ES-I3 (cell line): ENCODE results near the gene MLC1.

Source experiments
- H3K36me3 ChIP-seq: 2 replicates; pipeline ENCODE4 v1.6.1; 2013; ENCODE audit warnings: mild to moderate bottlenecking, low read length, control low read depth, moderate library complexity; ENCODE audit not compliant: insufficient read depth
- H3K4me1 ChIP-seq: 2 replicates; pipeline ENCODE4 v1.6.1; 2013; ENCODE audit warnings: mild to moderate bottlenecking, control low read depth, low read length; ENCODE audit not compliant: insufficient read depth
- H3K9ac ChIP-seq: 2 replicates; pipeline ENCODE4 v1.6.1; 2013; ENCODE audit warnings: low read depth, mild to moderate bottlenecking, low read length, moderate library complexity
- H3K9me3 ChIP-seq: 2 replicates; pipeline ENCODE4 v1.6.1; 2013; ENCODE audit warnings: mild to moderate bottlenecking, low read length, moderate library complexity; ENCODE audit not compliant: control insufficient read depth, insufficient read depth

Gene MLC1

DNA sequence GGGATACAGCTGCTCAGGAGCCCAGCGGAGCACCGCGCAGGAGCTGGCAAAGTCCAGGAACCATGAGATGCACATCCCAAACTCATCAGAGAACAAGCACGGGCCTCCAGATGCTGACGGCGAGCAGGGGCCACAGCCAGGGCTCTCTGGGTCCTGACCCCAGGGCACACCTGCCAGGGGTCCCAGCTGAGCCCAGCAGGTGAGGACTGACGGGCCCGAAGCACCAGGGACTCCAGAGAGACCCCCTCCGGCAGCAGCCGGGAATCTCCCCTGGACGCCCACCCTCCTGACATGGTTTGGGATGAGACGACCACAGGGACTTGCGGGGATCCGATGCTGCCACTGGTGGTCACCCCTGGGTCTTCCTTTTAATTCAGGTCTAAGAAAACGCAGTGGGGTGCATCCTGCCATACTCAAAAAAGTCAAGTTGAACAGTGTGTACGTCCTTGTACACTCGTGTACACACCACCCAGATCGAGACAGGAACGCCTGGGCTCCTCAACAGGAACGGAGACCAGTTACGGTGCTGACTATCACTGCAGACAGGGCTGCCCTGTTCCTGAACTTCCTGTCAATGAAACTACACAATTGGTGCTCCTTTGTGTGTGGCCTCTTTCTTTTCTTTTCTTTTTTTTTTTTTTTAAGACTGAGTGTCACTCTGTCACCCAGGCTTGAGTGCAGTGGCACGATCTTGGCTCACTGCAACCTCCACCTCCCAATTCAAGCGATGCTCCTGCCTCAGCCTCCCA lies 49.1 kb downstream of the MLC1 start:
- no peaks in the 10 kb centered on the region for H3K9me3 ChIP-seq
- no peaks in the 10 kb centered on the region for H3K4me1 ChIP-seq
- H3K36me3 ChIP-seq = no peaks in the 10 kb centered on the region
- no peak overlapping the region for H3K9ac ChIP-seq

DNA sequence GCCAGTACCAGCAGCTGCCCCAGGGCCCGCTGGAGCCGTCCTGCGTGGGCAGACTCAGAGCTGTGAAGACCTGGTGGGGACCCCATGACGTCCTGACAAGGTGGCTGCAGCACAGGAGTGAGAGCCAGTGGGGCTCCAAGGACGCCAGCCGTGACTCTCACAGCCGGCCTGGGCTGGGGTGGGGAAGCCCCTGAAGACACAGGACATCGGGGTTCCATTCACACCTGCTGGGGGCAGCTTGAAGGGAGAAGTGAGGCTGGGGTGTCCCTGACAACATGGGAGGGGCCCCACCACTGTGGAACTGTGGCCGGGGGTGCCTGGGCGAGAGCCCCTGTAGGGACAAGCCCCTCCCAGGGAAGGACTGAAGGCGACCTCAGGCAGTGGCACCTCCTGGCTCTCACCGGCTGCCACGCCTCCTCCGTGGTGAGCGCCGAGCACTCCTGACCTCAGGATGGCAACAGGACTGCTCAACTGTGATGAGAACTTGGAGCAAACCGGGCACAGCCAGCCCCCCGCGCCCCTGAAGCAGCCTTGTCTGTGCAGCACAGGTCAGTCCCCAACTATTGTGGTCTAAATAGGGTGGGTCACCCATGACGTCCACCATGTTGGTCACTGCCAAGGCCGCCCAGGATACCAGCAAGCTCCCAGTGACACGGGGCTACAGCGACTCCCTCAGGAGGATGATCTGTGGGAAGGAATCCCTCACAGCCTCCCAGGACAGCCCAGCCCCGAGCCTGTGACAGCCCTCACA lies 49.9 kb downstream of the MLC1 start:
- Histone ChIP-seq H3K9ac (no peak overlapping the region), H3K36me3 (no peaks in the 10 kb centered on the region), H3K4me1 (no peaks in the 10 kb centered on the region), H3K9me3 (no peaks in the 10 kb centered on the region)

DNA sequence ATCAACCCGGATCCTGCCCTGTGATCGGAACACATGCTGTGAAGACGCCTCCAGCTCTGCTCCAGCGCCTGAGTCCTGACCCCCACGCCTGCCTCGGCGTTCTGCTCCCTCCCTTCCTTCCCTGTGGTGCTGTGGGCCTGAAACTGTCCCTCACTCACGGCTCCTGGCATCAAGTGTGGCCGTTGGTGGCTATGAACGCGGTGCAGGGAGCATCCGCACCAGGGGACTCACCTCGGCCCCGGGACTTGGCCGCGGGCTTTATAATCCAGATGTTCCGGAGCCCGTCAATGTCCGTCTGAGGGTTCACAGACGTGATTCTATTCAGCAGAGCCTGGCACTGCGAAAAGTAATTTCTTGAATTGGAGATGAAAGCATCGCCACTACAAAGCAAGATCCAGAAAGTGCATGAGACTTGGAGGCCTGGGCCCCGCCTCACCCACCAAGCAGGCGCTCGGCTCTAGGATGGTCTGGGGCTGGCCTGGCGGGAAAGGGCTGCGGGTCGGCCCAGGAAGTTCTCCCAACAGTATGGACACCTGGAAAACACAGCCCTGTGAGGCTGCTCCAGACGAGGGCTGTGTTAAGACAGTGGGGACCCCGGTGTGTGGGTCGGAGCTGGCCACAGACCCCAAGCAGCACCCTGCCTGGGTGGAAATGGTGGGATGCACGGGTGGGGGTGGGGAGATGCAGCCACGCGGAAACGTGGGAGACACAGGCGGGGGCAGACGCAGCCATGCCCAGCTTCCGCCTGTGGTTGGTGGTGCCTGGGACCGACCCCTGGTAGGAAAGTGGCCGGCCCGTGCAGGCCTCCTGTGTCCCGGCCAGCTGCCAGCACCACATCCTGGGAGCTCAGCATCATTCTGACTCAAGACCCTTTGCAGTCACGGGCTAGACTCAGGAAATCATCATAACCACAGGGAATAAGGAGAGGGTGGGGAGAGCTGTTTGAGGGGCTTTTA lies 50.8 kb downstream of the MLC1 start:
- no peaks in the 10 kb centered on the region for H3K36me3 ChIP-seq
- no peaks in the 10 kb centered on the region for H3K9me3 ChIP-seq
- H3K4me1 ChIP-seq = no peaks in the 10 kb centered on the region
- H3K9ac ChIP-seq = no peak overlapping the region

DNA sequence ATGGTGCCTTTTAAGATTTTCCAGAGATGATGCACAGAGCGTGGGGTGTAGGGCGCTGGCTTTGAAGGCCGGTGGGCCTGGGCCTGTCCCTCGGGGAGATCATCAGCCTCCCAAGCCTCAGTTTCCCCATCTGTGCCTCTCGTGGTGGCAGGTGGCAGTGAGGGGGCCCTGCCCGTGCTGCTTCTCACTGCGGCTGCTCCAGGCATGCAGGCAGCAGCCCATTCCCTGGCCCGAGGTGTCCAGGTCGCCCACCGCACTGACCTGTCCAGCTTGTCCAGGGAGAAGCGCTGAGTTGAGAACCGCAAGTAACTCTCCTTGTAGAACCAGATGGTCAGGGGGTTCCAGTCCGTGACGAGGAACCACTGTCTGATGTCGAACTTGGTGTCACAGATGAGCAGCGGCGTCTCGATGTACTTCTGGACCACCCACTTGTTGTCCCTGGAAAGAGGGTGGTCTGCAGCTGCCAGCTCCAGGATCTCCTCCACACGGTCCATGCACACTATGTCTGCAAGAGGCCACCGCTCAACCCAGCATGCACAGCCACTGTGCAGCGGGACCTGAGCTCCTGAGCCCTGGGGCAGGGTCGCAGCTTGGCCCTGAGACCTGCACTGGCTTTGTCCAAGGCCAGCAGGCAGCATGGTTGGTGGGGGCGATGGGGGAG lies 52.2 kb downstream of the MLC1 start:
- no peaks in the 10 kb centered on the region for H3K9me3 ChIP-seq
- no peaks in the 10 kb centered on the region for H3K4me1 ChIP-seq
- H3K9ac ChIP-seq = no peak overlapping the region

DNA sequence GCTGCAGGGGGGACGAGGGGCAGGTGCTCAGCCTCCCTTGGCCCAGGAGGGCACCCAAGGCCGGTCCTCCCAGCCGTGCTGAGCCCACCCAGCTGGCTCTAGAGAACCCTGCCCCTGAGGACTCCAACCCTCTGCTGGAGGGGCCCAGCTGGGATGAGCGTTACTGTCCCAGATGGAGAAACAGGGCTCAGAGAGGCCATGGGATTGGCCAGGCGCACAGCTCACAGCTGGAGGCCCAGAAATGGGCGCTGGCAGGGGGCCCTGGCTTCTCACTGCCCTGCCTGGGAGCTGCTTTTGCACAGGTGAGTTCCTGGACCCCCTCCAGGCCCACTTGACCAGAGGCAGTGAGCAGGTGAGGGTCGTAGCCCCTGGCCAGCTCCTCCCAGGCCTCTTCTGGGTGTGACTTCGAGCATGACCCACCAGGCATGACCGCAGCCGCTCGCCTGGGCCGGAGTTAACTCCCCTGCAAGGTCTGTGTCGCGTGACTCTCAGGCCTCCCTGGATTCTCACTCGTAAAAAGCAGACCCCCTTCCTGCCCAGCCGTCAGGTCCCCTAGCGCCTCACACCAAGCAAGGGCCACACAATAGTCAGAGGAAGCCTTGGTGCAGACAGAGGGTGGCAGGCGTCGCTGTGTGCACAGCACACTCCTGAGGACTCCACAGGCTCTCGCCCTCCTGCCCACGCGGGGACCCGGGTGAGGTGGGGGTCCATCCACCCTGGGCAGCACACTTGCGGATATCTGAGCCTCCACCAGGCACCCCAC lies 52.9 kb downstream of the MLC1 start:
- H3K36me3 ChIP-seq = no peaks in the 10 kb centered on the region
- H3K9ac ChIP-seq = no peak overlapping the region
- no peaks in the 10 kb centered on the region for H3K9me3 ChIP-seq
- no peaks in the 10 kb centered on the region for H3K4me1 ChIP-seq

More for the DNA sequence above, 52.2 kb downstream of the MLC1 start:
- no peaks in the 10 kb centered on the region for H3K36me3 ChIP-seq

DNA sequence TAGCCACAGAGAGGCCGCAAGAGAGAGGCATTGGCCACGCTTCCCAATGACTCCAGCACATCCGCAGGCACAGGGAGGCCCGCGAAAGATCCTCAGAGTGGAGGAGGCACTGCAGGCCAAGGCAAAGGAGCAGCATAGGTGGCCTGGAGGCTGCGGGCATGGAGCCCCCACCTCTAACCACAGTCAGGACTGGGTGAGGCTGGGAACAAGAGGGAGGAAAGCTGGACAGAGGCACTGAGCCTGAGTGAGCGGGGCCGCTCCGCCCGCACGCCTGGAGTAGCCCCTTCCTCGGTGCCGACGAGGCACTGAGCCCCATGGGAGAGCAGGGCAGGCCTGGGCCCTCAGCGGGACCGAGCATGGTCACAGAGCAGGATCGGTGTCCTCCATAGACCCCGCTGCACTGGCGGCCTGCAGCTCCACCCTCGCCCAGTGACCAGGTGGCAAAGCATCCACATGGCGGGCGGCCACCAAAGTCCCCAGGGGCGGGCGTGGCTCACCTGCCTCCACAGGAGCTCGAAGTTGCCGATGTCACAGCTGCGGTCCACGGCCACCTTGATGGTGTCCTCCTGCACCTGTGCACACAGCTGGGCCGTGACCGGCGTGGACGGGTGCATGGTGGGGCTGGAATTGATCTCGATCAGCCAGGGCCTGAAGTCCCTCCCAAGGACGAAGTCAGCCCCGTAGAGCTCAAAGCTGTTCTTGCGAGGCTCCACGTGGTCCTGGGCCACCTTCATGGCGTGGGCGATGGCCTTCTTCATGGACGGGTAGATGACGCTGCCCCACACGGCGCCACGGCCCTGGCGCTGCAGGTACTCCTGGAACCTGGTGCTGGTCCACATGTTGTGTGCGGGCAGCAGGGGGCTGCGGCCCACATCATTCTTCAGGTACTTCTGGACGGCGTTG lies 53.8 kb downstream of the MLC1 start:
- no peaks in the 10 kb centered on the region for H3K9me3 ChIP-seq
- H3K9ac ChIP-seq = no peak overlapping the region
- H3K36me3 ChIP-seq = no peaks in the 10 kb centered on the region
- no peaks in the 10 kb centered on the region for H3K4me1 ChIP-seq

DNA sequence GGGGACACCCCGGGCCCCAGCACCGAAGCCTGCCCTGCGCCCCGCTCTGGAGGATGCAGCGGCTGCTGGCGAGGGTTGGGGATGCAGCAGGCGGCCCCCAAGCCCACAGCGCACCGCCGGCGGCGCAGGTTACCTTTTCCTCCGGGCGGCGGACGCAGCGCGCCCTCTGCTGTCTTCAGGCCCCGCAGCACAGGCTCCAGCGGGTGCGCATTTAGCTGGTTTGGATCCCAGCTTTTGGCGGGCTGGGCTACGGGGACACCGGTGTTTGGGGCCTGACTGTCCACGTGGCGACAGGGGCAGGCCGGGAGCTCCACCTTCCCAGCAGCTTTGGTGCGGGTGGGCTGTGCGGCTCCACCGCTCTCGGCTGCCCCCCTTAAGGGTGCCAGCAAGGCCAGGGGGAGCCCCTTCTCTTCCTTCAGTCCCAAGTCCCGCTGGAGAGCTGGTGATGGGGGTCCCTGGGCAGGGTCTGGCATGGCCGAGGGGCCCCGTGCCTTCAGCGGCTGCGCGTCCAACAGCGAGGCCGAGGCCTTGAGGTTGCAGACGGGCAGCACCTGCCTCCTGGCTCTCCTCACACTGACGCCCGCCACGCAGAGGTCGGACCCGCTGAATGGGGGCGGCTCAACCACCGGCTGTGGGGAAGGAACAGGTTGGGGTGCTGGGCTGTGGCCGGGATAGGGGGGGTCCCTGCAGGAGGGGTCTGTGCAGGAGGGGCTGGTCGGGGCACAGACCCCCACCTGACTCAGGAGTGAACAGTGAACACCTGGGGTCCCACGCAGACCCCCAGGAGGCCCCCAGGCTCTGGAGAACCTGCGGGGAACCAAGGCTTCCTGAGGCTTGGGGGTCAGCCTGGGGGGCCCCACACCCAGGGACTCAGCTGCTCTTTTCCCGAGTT lies 54.7 kb downstream of the MLC1 start:
- H3K9me3 ChIP-seq = no peaks in the 10 kb centered on the region
- H3K4me1 ChIP-seq = no peaks in the 10 kb centered on the region
- H3K36me3 ChIP-seq = no peaks in the 10 kb centered on the region
- H3K9ac ChIP-seq = no peak overlapping the region; the same call in 1 of the 2 replicates

DNA sequence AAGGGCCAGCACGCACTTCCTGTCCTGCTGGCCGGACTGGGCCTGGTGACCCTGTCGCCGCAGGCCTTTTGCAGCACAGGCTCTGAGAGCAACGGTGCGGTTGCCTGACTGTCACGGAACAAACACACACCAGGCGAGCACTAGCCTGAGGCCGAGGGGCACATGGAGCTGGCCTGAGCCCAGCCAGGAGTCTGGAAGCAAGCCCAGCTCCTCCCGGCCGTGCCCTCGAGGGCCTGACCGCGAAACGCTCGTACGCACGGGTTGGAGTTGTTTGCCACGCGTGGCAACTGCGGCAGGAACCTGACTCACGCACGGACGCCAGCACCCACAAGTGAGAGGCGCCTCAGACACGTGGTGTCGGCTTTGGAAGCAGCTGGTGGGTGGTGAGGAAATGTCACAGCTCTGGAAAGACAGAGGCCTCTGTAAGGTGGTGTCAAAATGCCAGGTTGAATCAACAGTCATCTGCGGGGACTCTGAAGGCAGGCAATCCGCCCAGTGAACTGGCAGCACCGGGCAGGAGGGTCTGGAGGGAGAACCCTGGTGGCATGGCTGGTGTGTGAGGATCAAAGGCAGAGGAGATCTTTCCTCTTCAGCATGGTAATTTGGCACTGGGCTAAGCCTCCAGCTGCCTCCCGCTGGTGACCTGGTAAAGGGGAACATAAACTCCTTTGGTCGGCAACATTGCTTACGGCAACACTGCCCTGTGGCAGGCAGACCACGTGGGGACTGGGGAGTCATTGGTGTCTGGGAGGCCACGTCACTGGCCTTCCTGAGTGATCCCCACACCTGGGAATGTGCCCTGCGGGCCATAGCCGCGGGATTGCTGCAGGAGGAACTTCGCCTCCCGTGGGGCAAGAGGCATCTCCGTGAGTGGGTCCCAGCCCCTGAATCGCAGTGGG lies 57.3 kb downstream of the MLC1 start:
- no peaks in the 10 kb centered on the region for H3K9me3 ChIP-seq
- no peak overlapping the region for H3K9ac ChIP-seq
- H3K4me1 ChIP-seq = no peaks in the 10 kb centered on the region
- no peaks in the 10 kb centered on the region for H3K36me3 ChIP-seq

DNA sequence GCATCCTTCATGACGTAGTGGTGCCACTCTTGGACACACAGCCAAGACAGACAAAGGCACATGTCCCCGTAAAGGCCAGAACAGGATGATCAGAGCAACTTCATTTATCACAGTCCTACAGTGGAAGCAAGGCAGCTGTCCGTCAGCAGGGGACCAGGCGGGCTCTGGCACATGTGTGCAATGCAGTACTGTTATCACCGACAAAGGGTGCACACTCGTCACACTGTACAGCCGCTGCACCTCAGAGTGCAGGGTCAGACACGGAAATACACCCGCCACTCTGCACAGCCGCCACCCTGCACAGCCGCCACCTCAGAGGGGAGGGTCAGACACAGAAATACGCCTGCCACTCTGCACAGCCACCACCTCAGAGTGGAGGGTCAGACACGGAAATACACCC lies 59.2 kb downstream of the MLC1 start:
- Histone ChIP-seq H3K9ac (no peak overlapping the region), H3K36me3 (no peaks in the 10 kb centered on the region), H3K9me3 (no peaks in the 10 kb centered on the region), H3K4me1 (no peaks in the 10 kb centered on the region)

DNA sequence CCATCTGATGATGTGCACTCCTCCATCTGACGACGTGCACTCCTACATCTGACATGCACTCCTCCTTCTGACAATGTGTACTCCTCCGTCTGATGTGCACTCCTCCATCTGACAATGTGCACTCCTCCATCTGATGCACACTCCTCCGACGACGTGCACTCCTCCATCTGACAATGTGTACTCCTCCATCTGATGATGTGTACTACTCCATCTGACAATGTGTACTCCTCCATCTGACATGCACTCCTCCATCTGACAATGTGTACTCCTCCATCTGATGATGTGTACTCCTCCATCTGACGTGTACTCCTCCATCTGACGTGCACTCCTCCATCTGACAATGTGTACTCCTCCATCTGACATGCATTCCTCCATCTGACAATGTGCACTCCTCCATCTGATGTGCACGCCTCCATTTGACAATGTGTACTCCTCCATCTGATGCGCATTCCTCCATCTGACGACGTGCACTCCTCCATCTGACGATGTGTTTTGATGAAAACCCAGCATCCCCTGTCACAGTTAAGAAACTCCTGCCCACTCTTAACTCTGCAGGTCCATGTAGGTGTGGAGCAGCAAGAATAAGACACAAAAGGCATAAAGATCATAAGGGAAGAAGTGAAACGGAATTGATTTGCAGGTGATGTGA lies 62.9 kb downstream of the MLC1 start:
- no peaks in the 10 kb centered on the region for H3K36me3 ChIP-seq
- no peak overlapping the region for H3K9ac ChIP-seq
- no peaks in the 10 kb centered on the region for H3K4me1 ChIP-seq
- no peaks in the 10 kb centered on the region for H3K9me3 ChIP-seq

DNA sequence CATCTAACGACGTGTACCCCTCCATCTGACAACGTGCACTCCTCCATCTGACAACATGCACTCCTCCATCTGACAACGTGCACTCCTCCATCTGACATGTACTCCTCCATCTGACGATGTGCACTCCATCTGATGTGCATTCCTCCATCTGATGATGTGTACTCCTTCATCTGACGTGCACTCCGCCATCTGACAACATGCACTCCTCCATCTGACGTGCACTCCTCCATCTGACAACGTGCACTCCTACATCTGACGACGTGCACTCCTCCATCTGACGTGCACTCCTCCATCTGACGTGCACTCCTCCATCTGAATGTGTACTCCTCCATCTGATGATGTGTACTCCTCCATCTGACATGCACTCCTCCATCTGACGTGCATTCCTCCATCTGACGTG lies 64.6 kb downstream of the MLC1 start:
- no peaks in the 10 kb centered on the region for H3K4me1 ChIP-seq
- no peaks in the 10 kb centered on the region for H3K9me3 ChIP-seq
- no peaks in the 10 kb centered on the region for H3K36me3 ChIP-seq
- no peak overlapping the region for H3K9ac ChIP-seq
